GM13977 (cell line): ENCODE results near the gene SDHB.

Experiments used
- DNase-seq: peaks from one replicate; pipeline ENCODE4 v3.0.0; 2012; ENCODE audit warnings: low spot score
- in situ Hi-C: fragments of 300-500 bp; cut with MboI; formaldehyde crosslinking; loops from one replicate; pipeline ENCODE4 v1.12.0; 2022; ENCODE audit warnings: low sequenced_read_pairs, low pct_unique_long_range_greater_than_20kb, mixed read lengths, inconsistent platforms; ENCODE audit not compliant: unreplicated experiment
- TF ChIP-seq, protein P1 (sequence below): IDR thresholded peaks from 2 replicates; pipeline ENCODE4 v1.5.1; 2012; ENCODE audit warnings: mild to moderate bottlenecking, control low read depth; ENCODE audit not compliant: insufficient read depth; ENCODE audit errors: extremely low read depth, missing control alignments

The SDHB gene

DNA sequence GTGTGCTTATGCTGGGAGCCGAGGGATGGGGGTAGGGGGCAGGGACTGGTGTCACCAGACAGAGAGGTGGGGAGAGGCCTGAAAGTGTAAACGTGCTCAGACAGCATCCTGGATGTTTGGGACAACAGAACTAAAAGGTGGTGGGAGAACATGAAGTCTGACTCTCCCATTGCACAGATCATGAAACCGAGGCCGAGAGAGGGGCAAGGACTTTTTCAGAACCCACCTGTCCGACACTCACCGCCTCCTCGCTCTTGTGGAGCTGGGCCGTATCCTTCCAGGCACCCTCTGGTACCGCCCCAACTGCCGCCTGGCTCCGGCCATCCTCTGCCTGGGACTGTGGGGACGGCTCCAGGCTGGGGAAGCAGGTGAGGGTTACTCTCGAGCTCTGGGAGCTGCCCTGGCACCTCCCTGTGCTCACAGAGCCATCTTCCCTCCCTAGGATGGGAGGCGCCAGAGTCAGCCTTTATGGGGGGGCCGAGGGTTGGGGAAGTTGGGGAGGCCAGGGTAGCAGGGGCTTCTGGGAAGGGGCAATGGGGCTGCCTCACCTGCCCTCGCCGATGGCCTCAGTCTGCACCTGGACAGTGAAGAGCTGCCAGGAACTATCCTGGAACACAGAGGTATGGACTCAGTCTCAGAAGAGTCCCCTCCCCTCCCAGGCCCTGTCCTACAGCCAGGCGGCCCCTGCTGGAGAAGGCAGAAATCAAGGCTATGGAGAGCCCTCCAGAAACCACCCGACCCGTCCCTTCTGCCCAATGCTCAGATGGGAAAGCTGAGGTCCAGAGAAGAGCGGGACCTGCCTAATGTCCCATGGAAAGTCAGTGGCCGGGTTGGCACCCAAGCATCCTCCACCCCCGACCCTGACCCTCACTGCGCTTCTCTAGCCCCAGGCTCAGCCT lies 49.1 kb downstream of the SDHB start:
- no peak for DNase-seq
- TF ChIP-seq, protein P1, sequence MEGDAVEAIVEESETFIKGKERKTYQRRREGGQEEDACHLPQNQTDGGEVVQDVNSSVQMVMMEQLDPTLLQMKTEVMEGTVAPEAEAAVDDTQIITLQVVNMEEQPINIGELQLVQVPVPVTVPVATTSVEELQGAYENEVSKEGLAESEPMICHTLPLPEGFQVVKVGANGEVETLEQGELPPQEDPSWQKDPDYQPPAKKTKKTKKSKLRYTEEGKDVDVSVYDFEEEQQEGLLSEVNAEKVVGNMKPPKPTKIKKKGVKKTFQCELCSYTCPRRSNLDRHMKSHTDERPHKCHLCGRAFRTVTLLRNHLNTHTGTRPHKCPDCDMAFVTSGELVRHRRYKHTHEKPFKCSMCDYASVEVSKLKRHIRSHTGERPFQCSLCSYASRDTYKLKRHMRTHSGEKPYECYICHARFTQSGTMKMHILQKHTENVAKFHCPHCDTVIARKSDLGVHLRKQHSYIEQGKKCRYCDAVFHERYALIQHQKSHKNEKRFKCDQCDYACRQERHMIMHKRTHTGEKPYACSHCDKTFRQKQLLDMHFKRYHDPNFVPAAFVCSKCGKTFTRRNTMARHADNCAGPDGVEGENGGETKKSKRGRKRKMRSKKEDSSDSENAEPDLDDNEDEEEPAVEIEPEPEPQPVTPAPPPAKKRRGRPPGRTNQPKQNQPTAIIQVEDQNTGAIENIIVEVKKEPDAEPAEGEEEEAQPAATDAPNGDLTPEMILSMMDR, result no peak
- in situ Hi-C loops, result no loop called here

DNA sequence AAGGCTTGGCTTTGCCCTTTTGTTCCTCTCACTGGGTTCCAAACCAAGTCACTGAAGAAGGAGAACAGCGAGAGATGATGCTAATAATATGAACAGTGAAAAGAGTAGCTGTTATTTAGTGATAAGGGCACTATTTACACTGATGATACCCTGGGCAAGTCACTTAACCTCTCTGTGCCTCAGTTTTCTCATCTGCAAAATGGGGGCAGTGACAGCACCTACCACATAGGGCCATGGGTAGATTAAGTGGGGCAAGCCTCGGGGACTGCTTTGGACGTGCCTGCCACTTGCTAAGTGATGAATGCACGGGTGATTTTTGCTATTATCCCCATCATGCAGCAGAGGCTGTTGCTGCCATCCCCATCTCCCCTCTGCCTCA lies 51.3 kb downstream of the SDHB start:
- DNase-seq, result no peak
- TF ChIP-seq, protein P1, result no peak
- in situ Hi-C loops, result no loop called here

DNA sequence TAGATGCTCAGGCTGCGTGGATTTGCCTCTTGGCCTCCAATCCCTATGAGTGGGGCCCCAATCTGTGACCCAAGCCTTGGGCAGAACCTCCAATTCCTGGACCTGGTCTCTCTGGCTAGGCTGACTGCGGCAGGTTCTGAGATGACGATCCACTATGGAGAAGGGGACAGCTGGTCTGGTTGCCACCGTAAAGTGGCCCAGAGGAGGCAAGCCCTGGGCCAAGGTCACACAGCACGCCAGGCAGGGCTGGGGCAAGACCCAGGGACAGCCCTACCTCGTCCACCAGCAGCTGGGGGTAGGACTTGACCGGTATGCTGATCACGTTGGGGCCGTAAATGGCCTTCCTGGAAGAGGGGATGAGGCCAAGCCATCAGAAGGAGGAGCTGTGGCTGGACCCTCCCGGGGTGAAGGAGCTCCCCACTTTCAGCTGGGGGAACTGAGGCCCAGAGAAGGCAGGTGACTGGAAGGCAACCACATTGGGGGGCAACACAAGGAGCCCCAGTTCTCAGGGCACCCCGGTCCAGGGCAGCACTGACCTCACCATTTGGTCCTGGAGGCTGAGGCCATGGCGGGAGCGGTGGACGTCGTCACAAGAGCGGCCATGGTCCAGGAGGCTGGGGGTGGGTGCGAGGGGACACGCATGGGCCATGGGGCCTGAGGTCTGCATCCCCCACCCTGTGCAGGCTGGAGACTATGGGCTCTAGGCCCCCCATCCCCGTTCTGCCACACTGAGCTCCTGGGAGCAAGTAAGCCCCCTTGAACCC lies 51.9 kb downstream of the SDHB start:
- TF ChIP-seq, protein P1, result no peak
- in situ Hi-C loops, result no loop called here
- DNase-seq, result no peak

DNA sequence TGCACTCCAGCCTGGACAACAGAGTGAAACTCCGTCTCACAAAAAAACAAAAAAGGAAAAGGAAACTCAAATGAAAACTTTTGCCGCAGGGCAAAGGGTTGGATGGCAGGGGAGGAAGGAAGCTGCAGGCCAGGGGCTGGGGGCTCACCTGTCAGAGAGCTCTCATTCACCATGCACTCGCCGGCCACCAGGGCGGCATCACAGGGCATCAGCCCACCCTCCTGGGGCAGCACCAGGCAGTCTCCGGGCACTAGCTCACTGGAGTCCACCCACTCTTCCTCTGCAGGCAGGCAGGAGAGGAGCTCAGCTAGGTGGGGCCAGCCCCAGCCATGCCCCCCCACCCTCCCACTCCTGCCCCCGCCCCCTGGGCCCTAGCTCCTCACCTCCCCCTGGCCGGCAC lies 54.0 kb downstream of the SDHB start:
- TF ChIP-seq, protein P1, result no peak
- in situ Hi-C loops, result no loop called here
- DNase-seq, result no peak

DNA sequence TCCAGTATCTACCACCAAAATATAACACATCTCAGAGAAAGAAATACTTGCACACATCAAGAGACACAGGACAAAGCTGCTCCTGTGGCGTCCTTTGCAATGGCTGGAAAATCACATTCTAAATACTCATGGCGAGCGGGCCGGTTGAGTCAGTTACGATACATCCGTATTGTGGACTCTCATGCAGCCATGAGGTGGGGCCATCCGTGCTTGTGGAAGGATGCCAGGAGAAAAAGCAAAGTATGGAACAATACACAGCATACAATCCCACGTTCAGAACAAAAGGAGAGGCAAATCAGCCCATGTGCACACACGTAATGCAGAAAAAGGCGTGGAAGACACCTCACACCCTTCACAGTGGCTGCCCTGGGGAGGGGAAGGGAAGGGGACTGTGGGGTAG lies 55.2 kb downstream of the SDHB start:
- in situ Hi-C loops, result no loop called here
- no peak for DNase-seq
- TF ChIP-seq, protein P1, result no peak

DNA sequence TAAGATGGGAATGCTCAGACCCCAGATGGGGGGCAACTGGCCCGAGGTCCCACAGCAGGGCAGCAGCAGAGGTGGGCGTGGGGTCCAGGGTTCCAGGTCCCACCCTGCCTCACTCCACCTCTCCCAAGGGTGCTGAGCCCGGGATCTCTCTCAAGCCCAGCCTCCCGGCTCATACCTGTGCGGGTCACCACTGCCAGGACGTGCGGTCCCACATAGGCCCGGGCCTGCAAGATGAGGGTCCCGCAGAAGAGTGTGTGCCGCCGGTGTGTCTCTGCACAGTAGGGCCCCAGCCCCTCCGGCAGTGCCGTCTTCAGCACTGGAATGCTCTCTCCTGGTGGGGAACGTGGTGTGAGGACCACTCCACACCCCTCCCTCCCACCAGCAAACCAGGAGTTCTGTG lies 57.0 kb downstream of the SDHB start:
- in situ Hi-C loops, result no loop called here

More for the DNA sequence above, 57.0 kb downstream of the SDHB start:
- no peak for DNase-seq
- TF ChIP-seq, protein P1, result no peak
